GM21423 (cell line): Measurements from ENCODE around the gene AP5Z1.
"Not testable (repeated sequence)": the region's sequence is repeated elsewhere in the genome, so short reads cannot be mapped to it uniquely, and the experiment has no call there.

Experiments used
- ATAC-seq: cut with Tn5 transposase; IDR thresholded peaks from one replicate; pipeline ENCODE4 v1.9.1; 2021; ENCODE audit warnings: mild to moderate bottlenecking, moderate library complexity; ENCODE audit not compliant: unreplicated experiment

The AP5Z1 gene

GRCh38 chr7:4787947-4788626 lies 12.7 kb downstream of the AP5Z1 start:
- no peak for ATAC-seq

GRCh38 chr7:4788627-4789189 lies 13.3 kb downstream of the AP5Z1 start:
- ATAC-seq, result no peak

- ATAC-seq, result no peak
Measured at GRCh38 chr7:4789194-4790077, 14.0 kb downstream of the AP5Z1 start.

- no peak for ATAC-seq
Measured at GRCh38 chr7:4790078-4790465, 14.6 kb downstream of the AP5Z1 start.

- ATAC-seq, result no peak
Measured at GRCh38 chr7:4790516-4790991, 15.1 kb downstream of the AP5Z1 start.

- no peak for ATAC-seq
Measured at GRCh38 chr7:4791101-4791737, 15.8 kb downstream of the AP5Z1 start.

GRCh38 chr7:4791738-4792536 lies 16.5 kb downstream of the AP5Z1 start:
- ATAC-seq, result no peak

- no peak for ATAC-seq
Measured at GRCh38 chr7:4792537-4793126, 17.2 kb downstream of the AP5Z1 start.

GRCh38 chr7:4793385-4793993 lies 18.1 kb downstream of the AP5Z1 start:
- not testable (repeated sequence) for ATAC-seq

- ATAC-seq, result not testable (repeated sequence)
Measured at GRCh38 chr7:4794171-4794570, 18.7 kb downstream of the AP5Z1 start.

GRCh38 chr7:4794591-4795350 lies 19.3 kb downstream of the AP5Z1 start:
- no peak for ATAC-seq

- ATAC-seq, result no peak
Measured at GRCh38 chr7:4796453-4796852, 21.0 kb downstream of the AP5Z1 start.

- ATAC-seq, result no peak
Measured at GRCh38 chr7:4797858-4798705, 22.7 kb downstream of the AP5Z1 start.

- ATAC-seq, result no peak
Measured at GRCh38 chr7:4798706-4799235, 23.3 kb downstream of the AP5Z1 start.

- no peak for ATAC-seq
Measured at GRCh38 chr7:4799508-4800268, 24.3 kb downstream of the AP5Z1 start.

GRCh38 chr7:4800487-4800886 lies 25.1 kb downstream of the AP5Z1 start:
- no peak for ATAC-seq
